Spleen (tissue), 7 donors: ENCODE data around the gene DNAJC27.

Experiments
- POLR2A ChIP-seq, 3 donors: fragments of 450-650 bp; IDR thresholded peaks; one replicate each; pipeline ENCODE4 v1.5.1; 2017; ENCODE audit warnings: antibody characterized with exemption in 3 of 3, mild to moderate bottlenecking in 1 of 3
- TF ChIP-seq, protein P1 (sequence below), 11 experiments: fragments of 200-600 bp in 7 of 11; fragments of 450-650 bp in 4 of 11; sonication (generic) in 4 of 11; IDR thresholded peaks in 8 of 11; conservative IDR thresholded peaks in 3 of 11; 1 replicate in 7 of 11; 2 replicates in 4 of 11; pipeline versions ENCODE4 v1.4.0 to v1.8.0; 2016 to 2021; ENCODE audit warnings: antibody characterized with exemption in 11 of 11, inconsistent platforms in 4 of 11, mild to moderate bottlenecking in 1 of 11
- donor health status: DM: no; HTN: no; CAD: no; lungs with moderate emphysema.
- donor health status: DM: no; HTN: no; CAD: no.
- donor health status: DM: no; HTN: no; CAD: no.

DNA sequence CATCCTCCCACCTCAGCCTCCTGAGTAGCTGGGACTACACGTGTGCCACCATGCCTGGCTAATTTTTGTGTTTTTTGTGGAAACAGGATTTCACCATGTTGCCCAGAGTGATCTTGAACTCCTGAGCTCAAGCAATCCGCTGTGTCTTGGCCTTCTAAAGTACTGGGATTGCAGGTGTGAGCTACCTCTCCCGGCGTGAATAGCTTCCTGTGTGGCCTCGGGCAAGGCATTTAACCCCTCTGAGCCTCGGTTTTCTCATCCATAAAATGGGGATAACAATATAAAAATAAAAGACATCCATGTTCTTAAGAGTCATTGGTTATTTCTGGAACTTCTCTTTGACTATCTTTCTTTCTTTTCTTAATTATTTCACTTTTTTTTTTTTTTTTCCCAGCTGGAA, 32.4 kb downstream of the DNAJC27 start:
- TF ChIP-seq, protein P1, sequence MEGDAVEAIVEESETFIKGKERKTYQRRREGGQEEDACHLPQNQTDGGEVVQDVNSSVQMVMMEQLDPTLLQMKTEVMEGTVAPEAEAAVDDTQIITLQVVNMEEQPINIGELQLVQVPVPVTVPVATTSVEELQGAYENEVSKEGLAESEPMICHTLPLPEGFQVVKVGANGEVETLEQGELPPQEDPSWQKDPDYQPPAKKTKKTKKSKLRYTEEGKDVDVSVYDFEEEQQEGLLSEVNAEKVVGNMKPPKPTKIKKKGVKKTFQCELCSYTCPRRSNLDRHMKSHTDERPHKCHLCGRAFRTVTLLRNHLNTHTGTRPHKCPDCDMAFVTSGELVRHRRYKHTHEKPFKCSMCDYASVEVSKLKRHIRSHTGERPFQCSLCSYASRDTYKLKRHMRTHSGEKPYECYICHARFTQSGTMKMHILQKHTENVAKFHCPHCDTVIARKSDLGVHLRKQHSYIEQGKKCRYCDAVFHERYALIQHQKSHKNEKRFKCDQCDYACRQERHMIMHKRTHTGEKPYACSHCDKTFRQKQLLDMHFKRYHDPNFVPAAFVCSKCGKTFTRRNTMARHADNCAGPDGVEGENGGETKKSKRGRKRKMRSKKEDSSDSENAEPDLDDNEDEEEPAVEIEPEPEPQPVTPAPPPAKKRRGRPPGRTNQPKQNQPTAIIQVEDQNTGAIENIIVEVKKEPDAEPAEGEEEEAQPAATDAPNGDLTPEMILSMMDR (IDR thresholded peaks at IDR 0.05 in 8 of 11, conservative IDR thresholded peaks at IDR 0.05 in 3 of 11): no peak
- no peak for TF ChIP-seq POLR2A (IDR thresholded peaks at IDR 0.05)
